GM23248 (cell line): ENCODE results near the gene UBE2V1. TPM values are rescaled to one million over a fixed set of nuclear protein-coding genes. Genes with fewer than 3 reads are reported as not detected.

Source experiments
- DNase-seq: peaks from one replicate; pipeline ENCODE4 v3.0.0-alpha.2; 2015
- H2AFZ ChIP-seq: fragments of 200-600 bp; sonication (generic); 2 replicates; pipeline ENCODE4 v1.6.1; 2016; ENCODE audit warnings: antibody characterized with exemption
- H3F3A ChIP-seq: fragments of 200-600 bp; sonication (generic); 2 replicates; pipeline ENCODE4 v1.6.1; 2016; ENCODE audit warnings: mild to moderate bottlenecking, antibody characterized with exemption, mixed run types; ENCODE audit not compliant: insufficient read depth
- H3K27ac ChIP-seq: fragments of 200-600 bp; sonication (generic); 2 replicates; pipeline ENCODE4 v1.5.1; 2016; ENCODE audit warnings: mild to moderate bottlenecking
- H3K27me3 ChIP-seq: fragments of 200-600 bp; sonication (generic); replicated peaks from 2 replicates; pipeline ENCODE4 v1.6.1; 2016; ENCODE audit warnings: mild to moderate bottlenecking; ENCODE audit not compliant: insufficient read depth
- H3K36me3 ChIP-seq: fragments of 200-600 bp; sonication (generic); 2 replicates; pipeline ENCODE4 v1.6.1; 2016; ENCODE audit warnings: low read depth, mild to moderate bottlenecking
- H3K4me1 ChIP-seq: fragments of 200-600 bp; sonication (generic); 2 replicates; pipeline ENCODE4 v1.6.1; 2016; ENCODE audit warnings: mild to moderate bottlenecking; ENCODE audit not compliant: insufficient read depth
- H3K4me2 ChIP-seq: fragments of 200-600 bp; sonication (generic); one replicate; pipeline ENCODE4 v1.6.1; 2016; ENCODE audit warnings: mild to moderate bottlenecking; ENCODE audit not compliant: unreplicated experiment
- H3K4me3 ChIP-seq: fragments of 200-600 bp; sonication (generic); 2 replicates; pipeline ENCODE4 v1.5.1; 2016; ENCODE audit warnings: mild to moderate bottlenecking
- H3K79me2 ChIP-seq: fragments of 200-600 bp; sonication (generic); 2 replicates; pipeline ENCODE4 v1.6.1; 2016; ENCODE audit warnings: mild to moderate bottlenecking; ENCODE audit not compliant: insufficient read depth
- H3K9ac ChIP-seq: fragments of 200-600 bp; sonication (generic); 2 replicates; pipeline ENCODE4 v1.6.1; 2016; ENCODE audit warnings: mild to moderate bottlenecking
- H3K9me2 ChIP-seq: fragments of 200-600 bp; sonication (generic); 2 replicates; pipeline ENCODE4 v1.6.1; 2016; ENCODE audit warnings: mixed run types, mild to moderate bottlenecking, moderate library complexity; ENCODE audit not compliant: insufficient read depth
- H3K9me3 ChIP-seq: fragments of 200-600 bp; sonication (generic); one replicate; pipeline ENCODE4 v1.6.1; 2017; ENCODE audit warnings: low read depth
- H4K20me1 ChIP-seq: fragments of 200-600 bp; sonication (generic); 2 replicates; pipeline ENCODE4 v1.6.0; 2016; ENCODE audit not compliant: insufficient read depth
- EZH2 ChIP-seq: fragments of 200-600 bp; sonication (generic); IDR thresholded peaks from 2 replicates; pipeline ENCODE4 v1.6.1; 2018; ENCODE audit warnings: antibody characterized with exemption, mild to moderate bottlenecking; ENCODE audit not compliant: insufficient read depth, poor library complexity, severe bottlenecking
- EZH2phosphoT487 ChIP-seq: fragments of 200-600 bp; sonication (generic); IDR thresholded peaks from 2 replicates; pipeline ENCODE4 v1.6.1; 2018; ENCODE audit warnings: antibody characterized with exemption, moderate library complexity, mild to moderate bottlenecking, low read depth; ENCODE audit not compliant: insufficient read depth
- WGBS, 2 experiments: methylation state at CpG; one replicate each; pipeline ENCODE4 v1.1.6; 2015 to 2017; ENCODE audit warnings: low lambda C conversion rate in 2 of 2, low coverage in 1 of 2; ENCODE audit errors: missing lambda C conversion rate in 2 of 2; 5-methylcytosine and 5-hydroxymethylcytosine counted together
- in situ Hi-C: fragments of 300-500 bp; cut with MboI; formaldehyde crosslinking; loops from 2 replicates; pipeline ENCODE4 v1.15.0; 2020
- polyA plus RNA-seq: library from polyadenylated mRNA; unstranded; fragments of >200 nt; fragmentation: Nextera tagmentation; extraction: Ambion mirVana; gene quantifications from 2 replicates; pipeline ENCODE4 v1.2.1, GENCODE V29; 2016
- total RNA-seq: library from RNA; depleted of rRNA; stranded (reverse); fragments of >200 nt; shearing (Covaris generic); gene quantifications from 2 replicates; pipeline ENCODE4 v1.2.3, GENCODE V29; 2014

UBE2V1 gene
- total and polyA plus RNA-seq, 2 experiments from 2014 or later = 41.7 to 197 TPM

DNA sequence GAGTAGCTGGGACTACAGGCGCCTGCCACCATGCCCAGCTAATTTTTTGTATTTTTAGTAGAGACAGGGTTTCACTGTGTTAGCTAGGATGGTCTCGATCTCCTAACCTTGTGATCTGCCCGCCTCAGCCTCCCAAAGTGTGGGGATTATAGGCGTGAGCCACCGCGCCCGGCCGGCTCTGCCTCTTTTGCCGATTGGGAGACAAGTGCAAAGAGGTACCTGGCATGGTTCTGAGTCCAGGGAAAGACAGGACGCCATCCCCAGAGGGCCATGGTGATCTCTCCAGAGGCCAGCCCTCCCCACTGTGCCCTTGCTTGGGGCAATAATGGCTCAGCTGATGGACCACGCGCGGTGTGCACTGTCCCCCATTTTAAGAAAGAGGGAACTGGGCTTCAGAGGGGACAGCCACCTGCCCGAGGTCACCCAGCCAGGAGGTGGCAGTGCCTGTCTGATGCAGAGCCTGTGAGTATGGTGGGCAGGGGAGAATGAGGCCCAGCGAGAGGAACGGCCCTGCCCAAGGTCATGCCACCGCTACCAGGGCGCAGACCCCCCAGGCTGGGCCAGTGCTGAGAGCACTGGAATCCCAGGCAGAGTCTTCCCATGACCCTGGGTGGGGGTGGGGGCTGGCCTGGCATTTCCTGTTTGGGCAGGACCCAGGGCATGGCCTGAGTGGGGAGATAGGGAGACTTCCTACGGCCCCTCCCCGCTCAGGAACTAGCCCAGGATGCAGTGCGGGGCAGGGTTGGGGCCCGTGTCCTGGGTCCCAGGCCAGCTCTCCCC lies 69.2 kb downstream of the UBE2V1 start:
- Histone ChIP-seq H3K27ac (no peak overlapping the region), H3K9me2 (no peaks in the 10 kb centered on the region), H3K4me3 (no peak overlapping the region), H3K9ac (no peak overlapping the region), H3K27me3 (no peaks in the 10 kb centered on the region), H3K4me1 (peaks cover 22% of the 10 kb centered on the region), H3K9me3 (no peaks in the 10 kb centered on the region), H3K36me3 (no peaks in the 10 kb centered on the region), H3F3A (peaks cover 24% of the 10 kb centered on the region), H3K4me2 (no peak overlapping the region), H2AFZ (no peak overlapping the region), H4K20me1 (no peaks in the 10 kb centered on the region), H3K79me2 (no peaks in the 10 kb centered on the region)
- in situ Hi-C loops = no loop called here
- DNase-seq = no peak
- WGBS, 2 experiments = 96 to 97% methylated on average over 21 to 22 of the region's 22 CpGs
- TF ChIP-seq EZH2 = no peak
- no peak for TF ChIP-seq EZH2phosphoT487

DNA sequence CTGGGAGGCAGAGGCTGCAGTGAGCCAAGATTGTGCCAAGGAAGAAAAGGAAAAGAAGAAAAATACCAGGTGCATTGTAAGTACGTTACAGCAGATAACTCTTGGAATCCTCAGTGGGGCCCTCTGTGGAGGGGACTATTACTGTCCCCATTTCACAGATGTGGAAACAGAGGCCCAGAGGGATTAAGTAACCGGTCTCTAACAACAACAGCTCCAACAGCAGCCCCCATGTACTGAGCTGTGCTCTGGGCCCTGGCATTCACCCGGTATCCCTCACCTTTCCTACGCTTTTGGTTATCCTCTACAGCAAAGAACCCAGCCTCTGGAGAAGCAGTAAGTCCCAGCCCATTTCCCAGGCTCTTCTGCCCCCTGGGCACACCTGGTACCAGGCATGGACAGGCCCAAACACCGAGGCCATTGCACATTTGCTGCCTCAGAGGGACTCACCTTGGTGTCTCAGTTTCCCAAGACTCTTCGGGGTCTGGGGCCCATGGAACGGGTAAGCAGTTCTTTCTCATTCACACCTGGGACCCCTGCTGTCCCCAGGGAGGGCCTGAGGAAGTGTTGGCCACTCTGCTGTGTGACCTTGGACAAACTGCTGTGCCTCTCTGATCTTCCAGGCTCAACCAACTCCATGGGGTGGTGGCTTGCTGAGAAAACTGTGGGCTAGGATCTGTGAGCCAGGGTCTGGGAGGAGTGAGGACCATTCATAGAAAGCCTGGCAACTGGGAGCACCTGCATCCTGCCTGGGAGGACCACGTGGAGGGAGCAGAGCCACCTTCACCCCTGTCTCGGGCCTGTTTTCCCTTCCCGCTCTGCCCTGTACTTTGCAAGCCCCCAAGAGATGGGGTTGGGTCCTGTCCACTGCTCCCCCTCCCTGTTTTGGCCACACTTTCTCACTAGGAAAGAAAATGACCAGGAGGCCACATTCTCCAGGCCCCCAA lies 70.3 kb downstream of the UBE2V1 start:
- in situ Hi-C loops = no loop called here
- Histone ChIP-seq H3K27me3 (no peaks in the 10 kb centered on the region), H3K4me1 (peaks cover 11% of the 10 kb centered on the region), H3K4me2 (no peak overlapping the region), H3K9me2 (no peaks in the 10 kb centered on the region), H3K79me2 (no peaks in the 10 kb centered on the region), H3K27ac (no peak overlapping the region), H3K9ac (no peak overlapping the region), H3K36me3 (no peaks in the 10 kb centered on the region), H2AFZ (no peak overlapping the region), H3K9me3 (no peaks in the 10 kb centered on the region), H4K20me1 (no peaks in the 10 kb centered on the region), H3F3A (peaks cover 16% of the 10 kb centered on the region), H3K4me3 (no peak overlapping the region)
- 95 to 96% methylated on average over 10 of the region's 10 CpGs for WGBS, 2 experiments
- DNase-seq = no peak
- TF ChIP-seq EZH2 (no peak), EZH2phosphoT487 (no peak)

DNA sequence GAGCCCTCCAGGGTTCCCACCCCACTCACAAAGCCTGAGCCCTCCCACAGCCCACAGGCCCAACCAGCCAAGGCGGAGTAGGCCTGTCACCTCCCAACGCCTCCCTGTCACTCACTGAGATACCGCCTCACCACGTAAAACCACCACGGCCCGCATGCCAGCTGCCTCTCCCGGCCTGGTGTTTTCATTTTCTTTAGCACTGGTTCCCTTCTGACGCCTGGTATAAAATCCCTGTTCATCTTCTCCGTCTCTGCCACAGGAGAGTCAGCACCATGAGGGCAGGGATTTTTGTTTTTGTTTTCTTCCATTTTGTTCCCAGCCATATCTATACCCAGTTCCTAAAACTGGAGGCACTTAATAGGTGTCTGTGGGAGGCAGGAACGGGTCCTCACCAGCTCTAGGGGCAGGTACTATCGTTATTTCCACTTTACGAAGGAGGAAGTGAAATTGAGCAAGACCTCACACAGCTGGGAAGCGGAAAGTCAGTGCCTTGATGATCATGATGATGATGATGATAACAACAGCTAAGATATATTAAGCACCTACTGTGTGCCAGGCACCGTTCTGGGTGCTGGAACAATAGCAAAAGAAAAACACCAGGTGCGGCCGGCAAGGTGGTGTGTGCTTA lies 71.6 kb downstream of the UBE2V1 start:
- Histone ChIP-seq H3K9ac (no peak overlapping the region), H3F3A (peaks cover 6% of the 10 kb centered on the region), H3K4me1 (no peaks in the 10 kb centered on the region), H2AFZ (no peak overlapping the region), H3K36me3 (no peaks in the 10 kb centered on the region), H3K4me3 (no peak overlapping the region), H3K9me2 (no peaks in the 10 kb centered on the region), H3K27ac (no peak overlapping the region), H4K20me1 (no peaks in the 10 kb centered on the region), H3K79me2 (no peaks in the 10 kb centered on the region), H3K4me2 (no peak overlapping the region), H3K9me3 (no peaks in the 10 kb centered on the region), H3K27me3 (no peaks in the 10 kb centered on the region)
- DNase-seq = no peak
- WGBS, 2 experiments = 79 to 86% methylated on average over 16 of the region's 16 CpGs
- in situ Hi-C loops = no loop called here
- TF ChIP-seq EZH2 = no peak
- no peak for TF ChIP-seq EZH2phosphoT487
